KOPT-K1 (cell line): Measurements from ENCODE around the gene RNF115.

ENCODE experiments used
- H3K27ac ChIP-seq: fragments of 200-600 bp; sonication (generic); 2 replicates; pipeline ENCODE4 v1.5.1; 2016; ENCODE audit warnings: antibody characterized with exemption, mild to moderate bottlenecking, low read depth, low read length; ENCODE audit not compliant: poor library complexity, severe bottlenecking
- H3K36me3 ChIP-seq: fragments of 200-600 bp; sonication (generic); 2 replicates; pipeline ENCODE4 v1.5.1; 2017; ENCODE audit warnings: antibody characterized with exemption, mild to moderate bottlenecking, low read length, moderate library complexity; ENCODE audit not compliant: insufficient read depth
- H3K9me3 ChIP-seq: fragments of 200-600 bp; sonication (generic); 2 replicates; pipeline ENCODE4 v1.5.1; 2017; ENCODE audit warnings: antibody characterized with exemption, low read length, mild to moderate bottlenecking; ENCODE audit not compliant: insufficient read depth, poor library complexity, severe bottlenecking

RNF115 gene

DNA sequence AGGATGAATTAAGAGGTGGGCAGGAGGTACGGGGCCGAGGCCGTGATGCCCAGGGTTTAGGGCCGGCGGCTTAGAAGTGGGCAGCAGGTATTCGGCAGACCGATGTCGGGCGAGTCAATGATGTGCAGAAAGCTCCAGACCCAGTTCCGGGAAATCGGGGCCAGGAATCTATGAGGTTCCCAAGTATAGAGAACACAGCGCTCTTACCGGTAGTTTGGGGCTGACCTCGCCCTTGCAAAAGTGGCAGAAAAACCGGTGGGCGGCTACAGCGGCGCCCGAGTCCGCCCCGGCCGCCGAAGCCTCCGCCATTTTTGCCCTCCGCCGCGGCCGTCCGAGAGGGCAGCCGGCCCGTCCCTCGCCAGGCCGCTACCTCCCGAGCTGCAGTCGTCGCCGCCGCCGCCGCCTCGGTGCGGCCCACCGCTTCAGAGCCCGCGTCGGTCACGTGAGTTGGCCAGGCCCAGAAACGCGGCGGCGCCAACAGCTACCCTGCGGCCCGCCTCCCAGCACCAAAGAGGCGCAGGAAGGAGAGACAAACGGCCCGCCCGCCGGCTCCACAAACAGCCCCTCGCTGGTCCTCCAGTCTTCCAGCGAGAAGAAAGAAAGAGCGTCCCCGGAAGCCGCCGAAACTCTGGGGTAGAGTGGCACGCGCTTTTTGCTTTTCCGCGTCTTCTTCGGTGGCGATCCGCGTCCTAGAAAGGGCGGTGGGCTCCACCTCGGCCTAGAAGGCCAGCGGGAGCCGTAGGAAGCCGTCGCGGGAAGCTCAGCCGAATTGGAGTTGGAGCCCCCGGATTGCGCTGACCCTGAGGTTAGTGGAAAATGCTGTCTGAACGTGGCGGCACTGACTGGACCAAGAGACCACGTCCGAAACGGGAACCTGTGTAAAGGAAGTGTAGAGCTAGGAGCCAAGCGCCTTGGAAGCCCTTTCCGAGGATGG, at the start of gene RNF115, which contains the start of gene POLR3C:
Gene RNF115, minus strand, starts transcription at position 531 of the 934 bp plus-strand sequence. Its CDS starts 222 bp downstream, at position 309.
Gene POLR3C, plus strand, starts transcription at position 636 of the 934 bp plus-strand sequence. CDS start 1,577 bp downstream, outside the sequence.
- Histone ChIP-seq H3K27ac (peak within 1 kb of the TSS; percentile 70), H3K36me3 (peaks cover 33% of the 10 kb centered on the region), H3K9me3 (no peaks in the 10 kb centered on the region)

DNA sequence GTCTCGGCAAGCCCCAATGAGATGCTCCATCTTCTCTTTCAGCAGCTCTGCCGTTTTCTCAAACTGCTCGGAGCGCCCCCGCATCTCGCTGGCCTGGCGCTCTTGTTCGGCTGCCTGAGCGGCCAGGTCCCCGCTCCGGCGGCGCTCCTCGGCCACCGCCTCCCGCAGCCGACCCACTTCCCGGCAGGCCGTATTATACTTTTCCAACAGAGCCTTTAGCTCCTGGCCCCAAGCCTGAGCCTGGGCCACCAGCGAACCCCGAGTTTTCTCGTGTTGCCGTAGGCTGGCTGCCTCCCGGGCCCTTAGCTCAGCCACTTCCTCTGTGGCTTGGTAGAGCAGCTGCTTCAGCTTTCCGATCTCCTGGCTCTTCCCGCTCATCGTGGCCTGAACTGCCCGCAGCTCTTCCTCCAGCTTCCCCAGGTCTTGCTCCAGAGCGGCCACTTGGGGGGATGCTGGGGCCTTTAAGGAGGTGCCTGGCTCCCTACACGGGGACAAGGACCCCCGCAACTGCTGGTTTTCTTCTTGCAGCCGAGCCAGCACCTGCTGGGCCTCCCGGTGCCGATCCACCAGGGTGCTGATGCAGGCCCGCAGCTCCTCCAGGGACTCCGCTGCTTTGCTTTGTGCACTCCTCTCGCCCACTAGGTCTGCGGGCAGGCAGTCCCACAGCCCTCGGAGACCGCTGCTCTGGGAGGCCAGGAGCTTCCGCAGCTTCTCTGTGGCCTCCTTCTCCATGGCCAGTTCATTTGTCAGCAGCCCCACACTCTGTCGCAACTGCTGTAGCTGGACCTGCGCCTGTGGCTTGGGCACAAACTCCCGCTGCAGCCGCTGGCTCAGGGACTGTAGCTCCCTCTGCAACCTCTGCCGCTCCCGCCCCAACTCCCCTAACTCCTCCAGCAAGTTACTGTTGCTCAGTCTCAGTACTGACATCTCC, 48.4 kb upstream of the RNF115 start:
- H3K9me3 ChIP-seq = no peaks in the 10 kb centered on the region
- no peaks in the 10 kb centered on the region for H3K36me3 ChIP-seq
- no peak overlapping the region for H3K27ac ChIP-seq

DNA sequence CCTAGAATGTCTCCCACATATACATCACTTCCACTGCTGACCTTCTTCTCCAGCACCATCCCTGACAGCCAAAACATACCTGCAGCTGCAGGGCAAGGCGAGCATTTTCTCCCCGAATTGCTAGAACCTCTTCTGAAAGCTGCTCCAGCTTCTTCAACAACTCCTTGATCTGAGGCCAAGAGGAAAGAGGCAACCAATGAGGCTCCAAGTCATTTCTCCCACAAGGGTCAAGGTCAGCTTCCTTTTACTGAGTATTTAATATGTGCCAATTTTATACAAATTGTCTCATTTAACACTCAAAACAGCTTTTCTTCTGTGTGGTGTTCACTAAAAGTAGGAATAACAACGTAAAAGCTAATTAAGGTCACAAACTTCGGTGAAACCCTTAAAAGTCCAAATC, 44.3 kb upstream of the RNF115 start:
- Histone ChIP-seq H3K9me3 (no peaks in the 10 kb centered on the region), H3K27ac (no peak overlapping the region), H3K36me3 (no peaks in the 10 kb centered on the region)

DNA sequence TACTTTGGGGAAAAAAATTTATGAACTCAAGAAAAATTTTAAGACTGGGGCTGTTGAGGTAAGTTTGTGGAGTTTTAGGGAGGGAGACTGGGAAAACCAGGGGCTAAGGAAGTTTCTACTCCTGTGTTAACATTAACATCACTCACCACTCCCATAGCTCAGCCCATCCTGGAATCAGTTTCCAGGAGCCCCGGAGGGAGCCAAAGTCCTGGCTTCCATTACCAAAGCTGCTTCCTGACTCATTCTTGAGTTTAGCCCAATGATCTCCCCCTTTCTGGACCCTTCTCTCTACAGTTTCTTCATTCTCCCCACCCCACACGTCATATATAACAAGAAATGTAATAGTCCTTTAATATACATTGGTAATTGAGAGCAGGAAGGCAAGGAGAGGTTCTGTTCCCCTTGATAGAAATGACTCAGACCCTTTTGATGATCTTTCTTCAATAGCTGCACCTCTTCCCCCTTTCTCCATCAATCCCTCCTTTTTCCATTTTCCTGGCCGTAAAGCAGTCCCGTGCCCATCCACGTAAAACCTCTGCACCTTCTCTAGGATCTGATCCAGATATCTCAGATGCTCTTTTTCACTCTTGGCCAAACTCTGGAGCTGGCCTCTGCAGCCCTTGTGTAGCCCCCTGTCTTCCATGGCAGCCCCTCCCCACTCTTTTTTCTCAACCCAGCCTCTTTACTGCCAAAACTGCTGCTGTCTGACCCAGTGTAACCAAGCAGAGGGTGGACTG, 39.6 kb upstream of the RNF115 start:
- no peaks in the 10 kb centered on the region for H3K36me3 ChIP-seq
- H3K27ac ChIP-seq = no peak overlapping the region
- no peaks in the 10 kb centered on the region for H3K9me3 ChIP-seq

DNA sequence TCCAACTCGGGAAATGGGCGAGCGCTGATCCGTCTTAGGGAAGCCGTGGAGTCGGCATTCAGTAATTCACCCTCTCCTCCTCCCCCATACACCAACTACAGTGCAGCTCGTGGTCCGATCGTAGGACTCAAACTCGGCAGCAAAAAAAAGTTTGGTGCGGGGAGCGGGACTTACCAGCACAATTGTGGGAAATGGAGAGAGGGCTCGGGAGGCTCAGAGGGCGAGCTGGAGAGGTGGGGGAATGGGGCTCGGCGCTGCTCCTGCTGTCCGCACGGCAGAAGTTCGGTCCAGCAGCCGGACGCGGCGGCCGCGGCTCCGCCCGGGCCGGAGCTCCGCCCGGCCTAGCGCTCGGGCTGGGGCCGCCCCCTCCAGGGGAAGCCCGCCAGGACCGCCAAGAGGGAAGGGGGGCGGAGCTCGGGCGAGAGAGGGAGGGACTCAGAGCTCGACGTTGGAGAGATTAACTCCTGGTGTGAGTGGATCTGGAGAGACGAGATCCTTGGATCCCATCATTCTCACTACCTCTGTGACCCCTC, 35.7 kb upstream of the RNF115 start:
- peaks cover 10% of the 10 kb centered on the region; the same call in 1 of the 2 replicates for H3K36me3 ChIP-seq
- no peaks in the 10 kb centered on the region for H3K9me3 ChIP-seq
- H3K27ac ChIP-seq = peak overlapping the region; percentile 71

DNA sequence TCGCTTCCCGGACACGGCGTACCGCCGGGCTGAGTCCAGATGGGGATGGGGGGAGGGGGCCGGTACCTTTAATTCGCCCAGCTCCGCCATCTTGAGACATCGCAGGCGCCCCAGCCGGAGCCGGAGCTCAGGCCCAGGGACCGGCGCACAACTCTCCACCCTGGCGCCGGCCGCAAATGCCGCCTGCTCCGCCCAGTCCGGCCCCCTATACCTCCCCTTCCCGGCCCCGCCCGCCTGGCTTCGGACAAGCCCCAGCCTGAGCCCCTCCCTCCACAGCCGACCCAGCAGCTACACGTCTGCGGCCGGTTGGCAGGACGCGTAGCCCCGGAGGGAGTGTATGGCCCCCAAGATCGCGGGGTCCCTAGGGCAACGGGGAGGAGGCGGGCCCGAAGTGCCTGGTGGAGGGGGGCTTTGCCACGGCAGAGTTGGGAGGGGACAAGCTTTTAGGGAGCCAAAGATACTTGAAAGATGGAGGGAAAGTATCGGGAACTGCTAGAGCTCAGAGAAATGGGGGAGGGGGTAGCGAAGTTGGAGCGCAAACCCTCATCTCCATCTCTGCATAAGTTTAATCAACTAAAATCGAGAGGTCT, 35.1 kb upstream of the RNF115 start, which contains the start of gene PIAS3:
Gene PIAS3, minus strand, starts transcription at position 181 of the 590 bp plus-strand sequence. Its CDS starts 91 bp downstream, at position 90.
- no peaks in the 10 kb centered on the region for H3K9me3 ChIP-seq
- H3K36me3 ChIP-seq = peaks cover 16% of the 10 kb centered on the region; the same call in 1 of the 2 replicates
- H3K27ac ChIP-seq = peak within 1 kb of the TSS; percentile 71

DNA sequence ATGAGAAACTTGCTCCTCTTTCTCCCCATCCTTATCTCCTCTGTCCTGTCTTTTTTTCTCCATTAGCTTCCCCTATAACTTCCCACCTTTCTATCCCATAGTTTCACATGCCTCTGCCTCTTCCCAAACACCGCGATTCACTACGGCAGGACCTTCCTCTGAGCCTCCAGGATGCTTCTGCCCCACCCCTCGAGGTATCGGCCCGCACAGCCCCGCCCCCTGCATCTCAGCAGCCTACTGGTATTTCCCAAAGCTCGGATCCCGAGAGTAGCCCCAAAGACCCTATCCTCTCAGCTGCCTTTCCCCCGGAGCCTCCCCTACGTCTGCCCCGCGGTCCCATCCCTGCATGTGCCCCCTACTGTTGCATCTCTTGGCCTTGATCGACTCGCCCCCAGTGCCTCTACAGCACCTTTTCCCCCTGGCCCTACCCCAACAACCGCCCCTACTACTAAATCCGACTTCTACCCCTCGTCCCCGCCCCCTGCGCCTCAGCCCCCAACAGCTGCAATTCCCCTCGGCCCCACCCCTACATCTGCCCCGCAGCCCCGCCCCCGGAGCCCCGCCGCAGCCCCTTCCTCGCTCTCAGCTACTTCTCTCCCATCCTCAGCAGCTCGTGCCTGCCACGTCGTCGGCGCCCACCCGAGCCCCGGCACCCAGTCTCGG, 34.5 kb upstream of the RNF115 start:
- Histone ChIP-seq H3K36me3 (peaks cover 20% of the 10 kb centered on the region; the same call in 1 of the 2 replicates), H3K9me3 (no peaks in the 10 kb centered on the region), H3K27ac (peak overlapping the region; percentile 71)

DNA sequence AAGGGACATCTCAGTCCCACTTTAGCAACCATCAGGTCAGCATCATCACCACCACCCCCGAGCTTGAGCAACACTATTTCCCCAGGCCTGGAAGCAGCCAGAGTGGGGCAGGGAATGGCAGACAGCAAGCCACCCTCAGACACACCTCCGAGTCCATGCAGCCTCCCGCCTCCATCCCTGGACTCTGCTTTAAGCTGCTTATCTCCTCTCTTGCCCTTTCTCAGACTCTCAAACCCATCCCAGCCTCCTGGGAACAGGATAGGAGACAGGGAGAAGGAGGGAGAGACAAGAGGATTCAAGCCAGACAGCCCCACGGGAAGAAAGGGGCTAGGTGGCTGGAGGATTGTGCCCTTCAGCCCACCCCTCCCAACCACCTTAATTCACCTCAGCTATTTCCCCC, 33.3 kb upstream of the RNF115 start:
- H3K9me3 ChIP-seq = no peaks in the 10 kb centered on the region
- H3K36me3 ChIP-seq = peaks cover 20% of the 10 kb centered on the region; the same call in 1 of the 2 replicates
- no peak overlapping the region for H3K27ac ChIP-seq

DNA sequence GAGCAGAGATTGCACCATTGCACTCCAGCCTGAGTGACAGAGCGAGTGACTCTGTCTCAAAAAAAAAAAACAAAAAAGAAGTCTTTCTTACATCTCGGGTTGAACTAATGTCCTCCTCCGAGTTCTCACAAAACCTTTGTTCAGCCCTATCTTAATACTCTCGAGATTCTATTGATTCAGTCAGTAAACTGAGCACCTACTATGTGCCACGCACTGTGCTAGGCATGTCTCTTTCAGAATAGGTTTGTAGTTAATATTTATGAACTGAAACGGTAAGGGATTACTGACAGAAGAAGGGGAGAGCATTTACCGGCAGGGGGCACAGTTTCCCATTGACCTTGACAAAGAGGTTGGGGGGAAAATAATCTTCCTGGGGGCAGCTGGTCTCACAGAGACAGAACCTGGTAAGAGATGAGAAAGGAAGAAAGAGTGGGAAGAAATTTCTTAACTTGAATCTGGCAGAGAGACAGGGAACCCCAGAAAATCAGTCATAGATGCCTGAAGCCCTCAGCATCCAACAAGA, 31.6 kb upstream of the RNF115 start:
- H3K27ac ChIP-seq = no peak overlapping the region
- peaks cover 29% of the 10 kb centered on the region; the same call in 1 of the 2 replicates for H3K36me3 ChIP-seq
- no peaks in the 10 kb centered on the region for H3K9me3 ChIP-seq

DNA sequence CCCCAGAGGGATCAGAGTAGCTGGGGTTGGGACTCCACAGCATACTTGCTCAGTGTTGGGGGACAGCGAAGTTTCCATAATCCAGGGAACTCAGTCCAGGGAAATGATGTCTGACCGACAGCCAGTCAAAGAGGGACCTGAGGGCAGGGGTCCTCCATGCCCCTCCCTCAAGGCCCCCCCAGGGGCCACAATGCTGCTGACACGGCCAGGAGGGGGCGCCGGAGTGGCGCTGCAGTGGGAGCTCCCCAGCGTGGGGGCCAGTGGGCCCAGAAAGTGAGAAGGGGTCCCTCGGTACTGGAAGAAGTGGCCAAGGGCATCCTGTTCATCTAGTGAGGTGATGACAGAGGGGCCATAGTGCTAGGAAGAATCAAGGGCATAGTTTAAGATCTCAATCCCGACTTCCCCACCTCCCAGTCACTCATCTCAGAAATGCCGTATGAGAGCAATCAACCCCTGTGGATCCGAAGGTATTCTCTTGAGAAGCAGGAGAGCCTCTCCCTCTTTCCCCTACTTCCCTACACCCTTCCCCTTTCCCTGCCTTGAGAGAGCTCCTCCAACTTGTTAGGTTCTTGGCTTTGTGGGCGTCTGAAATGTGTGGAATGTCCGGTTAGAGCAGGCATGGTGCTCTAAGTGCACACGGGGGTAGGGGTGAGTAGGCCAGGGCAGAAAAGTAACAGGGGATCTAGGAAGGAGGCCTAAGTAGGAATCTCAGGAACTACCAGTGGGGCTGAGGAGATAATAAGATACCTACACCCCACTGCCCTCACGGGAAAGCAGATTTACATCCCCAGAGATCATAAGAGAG, 25.7 kb upstream of the RNF115 start:
- Histone ChIP-seq H3K27ac (no peak overlapping the region), H3K9me3 (no peaks in the 10 kb centered on the region), H3K36me3 (peaks cover 38% of the 10 kb centered on the region)

DNA sequence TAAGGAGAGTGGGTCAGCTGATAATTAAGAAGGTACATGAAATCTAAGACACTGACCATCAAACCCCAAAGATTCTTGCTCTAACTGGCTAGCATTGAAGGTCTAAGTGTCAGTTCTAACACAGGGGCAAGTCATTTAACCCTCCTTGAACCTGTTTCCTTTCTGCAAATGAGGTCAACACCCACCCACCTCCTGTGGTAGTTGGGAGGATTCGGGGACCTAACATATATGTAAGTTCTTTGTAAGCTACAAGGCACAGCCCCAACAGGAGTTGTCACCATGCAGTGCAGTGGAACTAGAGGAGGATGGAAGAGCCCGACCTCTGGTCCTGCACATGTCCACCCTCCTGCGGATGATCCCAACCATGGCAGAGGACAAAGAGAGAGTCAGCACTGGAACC, 23.9 kb upstream of the RNF115 start:
- no peak overlapping the region for H3K27ac ChIP-seq
- no peaks in the 10 kb centered on the region for H3K9me3 ChIP-seq
- peaks cover 39% of the 10 kb centered on the region for H3K36me3 ChIP-seq

DNA sequence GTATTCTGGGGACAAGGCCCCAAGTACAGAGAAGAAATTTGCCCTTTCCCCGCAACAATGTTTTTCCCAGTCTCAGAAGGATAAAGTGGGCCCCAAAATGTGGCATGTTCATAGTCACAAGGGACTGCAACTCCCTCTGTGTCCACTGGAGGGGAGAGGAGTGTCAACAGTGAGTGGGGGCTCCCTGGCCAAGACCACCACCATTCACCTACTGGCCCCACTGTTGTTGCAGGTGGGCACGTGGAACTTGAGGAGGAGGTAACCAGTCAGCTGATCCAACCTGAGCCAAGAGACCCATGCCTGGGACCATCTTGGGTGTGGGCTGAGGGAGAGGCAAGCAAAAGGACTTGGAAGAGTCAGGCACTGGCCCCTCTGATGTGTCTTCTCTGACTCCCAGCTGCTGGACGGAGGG, 22.3 kb upstream of the RNF115 start:
- no peaks in the 10 kb centered on the region for H3K9me3 ChIP-seq
- H3K36me3 ChIP-seq = peaks cover 54% of the 10 kb centered on the region
- H3K27ac ChIP-seq = peak overlapping the region; percentile 60
